GM12878 (cell line): ENCODE results near the gene DHX34. TPM values are rescaled to one million over a fixed set of nuclear protein-coding genes. Genes with fewer than 3 reads are reported as not detected.

Experiments used
- ATAC-seq: fragments of 200-7000 bp; cut with Tn5 transposase; 3 replicates; pipeline ENCODE4 v1.9.1; 2020; ENCODE audit warnings: mild to moderate bottlenecking, moderate library complexity
- BruUV-seq: library from RNA; stranded (reverse); fragments of 400-500 nt; replicated peaks from 2 replicates; lab custom pipeline; 2021; lab: Mats Ljungman, UMichigan
- CTCF ChIA-PET: fragments of 300-600 bp; sonication (Branson Sonifier 250); formaldehyde crosslinking; extraction: SDS; loops from one replicate; lab custom pipeline; 2021; ENCODE audit warnings: inconsistent platforms; lab: Yijun Ruan, JAX
- POLR2A ChIA-PET: fragments of 350-600 bp; formaldehyde crosslinking; extraction: SDS; loops from one replicate; lab custom pipeline; 2021; ENCODE audit warnings: inconsistent platforms; lab: Charles Lee
- RAD21 ChIA-PET: fragments of 300-600 bp; sonication (Branson Sonifier 250); formaldehyde crosslinking; loops from one replicate; lab custom pipeline; 2023; ENCODE audit warnings: antibody characterized with exemption; ENCODE audit not compliant: unreplicated experiment; lab: Charles Lee
- SMC1A ChIA-PET: fragments of 300-600 bp; sonication (Branson Sonifier 250); formaldehyde crosslinking; loops from one replicate; lab custom pipeline; 2023; ENCODE audit not compliant: unreplicated experiment, uncharacterized antibody; lab: Charles Lee
- DNase-seq: peaks from one replicate; pipeline ENCODE4 v3.0.0-alpha.2; 2011; ENCODE audit warnings: low read depth, low spot score
- FAIRE-seq: peaks from 3 replicates; lab custom pipeline; 2011; peaks lifted over from hg19 to GRCh38; lab: Jason Lieb, UNC
- H2AFZ ChIP-seq: 2 replicates; pipeline ENCODE4 v1.6.0; 2011; ENCODE audit warnings: low read depth, low read length, control low read depth; ENCODE audit not compliant: control insufficient read depth
- H3K27ac ChIP-seq: 2 replicates; pipeline ENCODE4 v1.5.1; 2011; ENCODE audit warnings: control low read depth; ENCODE audit not compliant: control insufficient read depth, insufficient read depth
- H3K27me3 ChIP-seq, 2 experiments: replicated peaks in 1 of 2; 2 replicates each; pipeline versions ENCODE4 v1.6.0 to v1.6.1; 2011; ENCODE audit warnings: low read length in 1 of 2; ENCODE audit not compliant: control insufficient read depth in 2 of 2, insufficient read depth in 2 of 2
- H3K36me3 ChIP-seq, 2 experiments: 2 replicates each; pipeline ENCODE4 v1.5.1; 2011; ENCODE audit warnings: low read length in 1 of 2; ENCODE audit not compliant: control insufficient read depth in 2 of 2, insufficient read depth in 2 of 2
- H3K4me1 ChIP-seq: 2 replicates; pipeline ENCODE4 v1.6.1; 2011; ENCODE audit warnings: mild to moderate bottlenecking, low read length, moderate library complexity, mixed read lengths; ENCODE audit not compliant: control insufficient read depth, insufficient read depth
- H3K4me2 ChIP-seq: 2 replicates; pipeline ENCODE4 v1.6.0; 2011; ENCODE audit warnings: control low read depth; ENCODE audit not compliant: control insufficient read depth, insufficient read depth
- H3K4me3 ChIP-seq: fragments of 200-600 bp; sonication (generic); 2 replicates; pipeline ENCODE4 v1.5.1; 2016
- H3K79me2 ChIP-seq: 2 replicates; pipeline ENCODE4 v1.6.0; 2011; ENCODE audit warnings: low read length; ENCODE audit not compliant: control insufficient read depth, insufficient read depth
- H3K9ac ChIP-seq: 2 replicates; pipeline ENCODE4 v1.8.0; 2011; ENCODE audit warnings: low read length, control low read depth, mixed read lengths; ENCODE audit not compliant: control insufficient read depth, insufficient read depth
- H3K9me3 ChIP-seq: replicated peaks from 3 replicates; pipeline ENCODE4 v1.5.1; 2011; ENCODE audit warnings: mild to moderate bottlenecking, low read length; ENCODE audit not compliant: control insufficient read depth, insufficient read depth
- H4K20me1 ChIP-seq: 2 replicates; pipeline ENCODE4 v1.6.0; 2011; ENCODE audit not compliant: control insufficient read depth, insufficient read depth
- ATF2 ChIP-seq: IDR thresholded peaks from 2 replicates; pipeline ENCODE4 v1.6.1; 2012; ENCODE audit warnings: low read length, inconsistent platforms
- ATF7 ChIP-seq: fragments of 450-650 bp; IDR thresholded peaks from 2 replicates; pipeline ENCODE4 v1.6.1; 2016; ENCODE audit warnings: low read depth, mild to moderate bottlenecking
- BCL11A ChIP-seq: IDR thresholded peaks from 2 replicates; pipeline ENCODE4 v1.6.1; 2011; ENCODE audit warnings: low read depth, low read length
- CEBPZ ChIP-seq: fragments of 150-350 bp; IDR thresholded peaks from 2 replicates; pipeline ENCODE4 v1.6.1; 2016; ENCODE audit warnings: low read depth, low read length
- CREB1 ChIP-seq: IDR thresholded peaks from 2 replicates; pipeline ENCODE4 v1.6.1; 2012; ENCODE audit warnings: low read depth, mild to moderate bottlenecking, inconsistent platforms
- E2F4 ChIP-seq: IDR thresholded peaks from 2 replicates; pipeline ENCODE4 v1.6.1; 2012; ENCODE audit warnings: low read depth, low read length, improper control_type of control experiment
- EED ChIP-seq: sonication (generic); IDR thresholded peaks from 2 replicates; pipeline ENCODE4 v1.6.1; 2016; ENCODE audit warnings: antibody characterized with exemption, low read depth
- ELK1 ChIP-seq: IDR thresholded peaks from 2 replicates; pipeline ENCODE4 v1.6.1; 2012; ENCODE audit warnings: low read depth, low read length, improper control_type of control experiment
- ESRRA ChIP-seq: IDR thresholded peaks from 2 replicates; pipeline ENCODE4 v1.6.1; 2012; ENCODE audit warnings: mild to moderate bottlenecking, low read length, improper control_type of control experiment
- MEF2A ChIP-seq: IDR thresholded peaks from 2 replicates; pipeline ENCODE4 v1.6.1; 2011; ENCODE audit warnings: low read depth, mild to moderate bottlenecking, low read length, moderate library complexity; ENCODE audit not compliant: insufficient read depth
- MEF2B ChIP-seq: fragments of 450-650 bp; IDR thresholded peaks from 2 replicates; pipeline ENCODE4 v1.6.1; 2018; ENCODE audit warnings: mild to moderate bottlenecking, moderate library complexity; ENCODE audit not compliant: partially characterized antibody, poor library complexity, severe bottlenecking
- POLR2AphosphoS5 ChIP-seq: IDR thresholded peaks from 2 replicates; pipeline ENCODE4 v1.6.1; 2011; ENCODE audit warnings: mild to moderate bottlenecking, low read length, inconsistent platforms
- SIX5 ChIP-seq: IDR thresholded peaks from 2 replicates; pipeline ENCODE4 v1.6.1; 2011; ENCODE audit warnings: mild to moderate bottlenecking, low read depth, low read length, moderate library complexity; ENCODE audit not compliant: severe bottlenecking
- SREBF1 ChIP-seq: IDR thresholded peaks from 2 replicates; pipeline ENCODE4 v1.6.1; 2012; ENCODE audit warnings: mild to moderate bottlenecking, low read length
- TCF7 ChIP-seq: IDR thresholded peaks from 2 replicates; pipeline ENCODE4 v1.6.1; 2014; ENCODE audit warnings: antibody characterized with exemption, borderline replicate concordance
- ZZZ3 ChIP-seq: IDR thresholded peaks from 2 replicates; pipeline ENCODE4 v1.6.1; 2011; ENCODE audit warnings: low read depth; ENCODE audit not compliant: control insufficient read depth, insufficient read length
- WGBS: methylation state at CpG from one replicate; pipeline ENCODE4 v1.1.6; 2016; ENCODE audit warnings: low lambda C conversion rate; ENCODE audit not compliant: insufficient replicate concordance, insufficient coverage; ENCODE audit errors: missing lambda C conversion rate; 5-methylcytosine and 5-hydroxymethylcytosine counted together
- in situ Hi-C: fragments of 300-500 bp; cut with MboI; formaldehyde crosslinking; loops from 9 replicates; pipeline ENCODE4 v1.14.3; 2018; ENCODE audit warnings: mixed read lengths
- intact Hi-C: fragments of 100-400 bp; cut with micrococcal nuclease; formaldehyde crosslinking; loops from one replicate; pipeline ENCODE4 v1.14.2; 2022; ENCODE audit not compliant: unreplicated experiment
- polyA plus RNA-seq, 11 experiments: library from polyadenylated mRNA; depleted of rRNA in 4 of 11; unstranded in 6 of 11; stranded (reverse) in 5 of 11; fragments of >200 nt; fragmentation: Nextera tagmentation in 4 of 11; fragmentation: Illumina TruSeq in 1 of 11; extraction: Ambion mirVana in 4 of 11; extraction: Trizol in 1 of 11; gene quantifications; 1 replicate in 1 of 11; 2 replicates in 10 of 11; pipeline versions ENCODE4 v1.2.1 to v1.2.3, GENCODE V29; 2011 to 2016; ENCODE audit warnings: inconsistent platforms in 2 of 11, missing spikeins in 2 of 11, low read depth in 1 of 11
- total RNA-seq, 4 experiments: library from RNA; depleted of rRNA in 3 of 4; stranded (reverse); fragments of >200 nt in 3 of 4; fragmentation: Illumina TruSeq in 1 of 4; extraction: Trizol in 1 of 4; gene quantifications; 2 replicates each; pipeline versions ENCODE4 v1.2.1 to v1.2.3, GENCODE V29; 2013 to 2021

DHX34 gene
- total and polyA plus RNA-seq, 10 of the 15 experiments (the other 5 are each of a cell fraction or from before 2014, with no cell fraction given), result 0.19 to 16.9 (median 10.5) TPM

GRCh38 chr19:47344425-47344824, 4.7 kb upstream of the DHX34 start:
- ChIA-PET POLR2A (no interaction called here), CTCF (interaction anchor here (1.7 kb wide), 1 partner anchor 9 kb away, joined by 3 read pairs; no protein-coding TSS in a partner anchor)
- WGBS, result 67% methylated on average over 1 of the region's 1 CpG
- H3K9ac ChIP-seq, result no peak overlapping the region
- TF ChIP-seq ESRRA, result no peak
- no peak for TF ChIP-seq EED
- TF ChIP-seq SREBF1, result no peak
- TF ChIP-seq ATF2, result no peak
- TF ChIP-seq MEF2B, result no peak
- TF ChIP-seq ZZZ3, result no peak
- no peak for TF ChIP-seq CREB1
- TF ChIP-seq SIX5, result no peak
- no peak for TF ChIP-seq POLR2AphosphoS5
- no peak for TF ChIP-seq ATF7
- no peak for TF ChIP-seq BCL11A
- TF ChIP-seq E2F4, result no peak
- TF ChIP-seq MEF2A, result no peak
- TF ChIP-seq CEBPZ, result no peak
- no peak for TF ChIP-seq ELK1
- TF ChIP-seq TCF7, result no peak
- TF ChIP-seq, all 136 proteins: peak for 0
- peaks cover 1% of the 10 kb centered on the region for H3K79me2 ChIP-seq
- no peaks in the 10 kb centered on the region for H3K27me3 ChIP-seq
- no peak overlapping the region for H2AFZ ChIP-seq
- H3K27ac ChIP-seq, result no peak overlapping the region
- FAIRE-seq (no peak), ATAC-seq (no peak), DNase-seq (no peak)
- no peak overlapping the region for H3K4me2 ChIP-seq
- no peaks in the 10 kb centered on the region for H4K20me1 ChIP-seq
- in situ Hi-C loops, result no loop called here
- RAD21 ChIA-PET, result no interaction called here
- no peak overlapping the region for H3K4me3 ChIP-seq
- peaks cover 4% of the 10 kb centered on the region; the same call in 1 of the 2 replicates for H3K4me1 ChIP-seq
- SMC1A ChIA-PET, result no interaction called here
- H3K36me3 ChIP-seq, result no peaks in the 10 kb centered on the region
- intact Hi-C loops, result no loop called here
- BruUV-seq, result no TSS peak
- no peaks in the 10 kb centered on the region for H3K9me3 ChIP-seq
